DMS79 (cell line): ENCODE results near the gene EPM2A.
"Not testable (repeated sequence)": the region's sequence is repeated elsewhere in the genome, so short reads cannot be mapped to it uniquely, and the experiment has no call there.

Source experiments
- DNase-seq: peaks from one replicate; lab custom pipeline; 2025; lab: John Stamatoyannopoulos, UW

EPM2A gene

DNA sequence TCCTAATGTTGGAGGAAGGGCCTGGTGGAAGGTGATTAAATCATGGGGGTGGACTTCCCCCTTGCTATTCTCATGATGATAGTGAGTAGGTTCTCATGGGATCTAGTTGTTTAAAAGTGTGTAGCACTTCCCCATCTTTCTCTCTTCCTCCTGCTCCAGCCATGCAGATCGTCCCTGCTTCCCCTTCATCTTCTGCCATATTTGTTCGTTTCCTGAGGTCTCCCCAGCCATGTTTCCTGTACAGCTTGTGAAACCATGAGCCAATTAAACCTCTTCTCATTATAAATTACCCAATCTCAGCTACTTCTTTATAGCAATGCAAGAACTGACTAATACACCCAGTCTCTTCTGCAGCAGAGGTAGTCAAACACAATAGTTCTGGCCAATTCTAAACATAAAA is 5.4 kb downstream of the EPM2A start:
- no peak for DNase-seq

DNA sequence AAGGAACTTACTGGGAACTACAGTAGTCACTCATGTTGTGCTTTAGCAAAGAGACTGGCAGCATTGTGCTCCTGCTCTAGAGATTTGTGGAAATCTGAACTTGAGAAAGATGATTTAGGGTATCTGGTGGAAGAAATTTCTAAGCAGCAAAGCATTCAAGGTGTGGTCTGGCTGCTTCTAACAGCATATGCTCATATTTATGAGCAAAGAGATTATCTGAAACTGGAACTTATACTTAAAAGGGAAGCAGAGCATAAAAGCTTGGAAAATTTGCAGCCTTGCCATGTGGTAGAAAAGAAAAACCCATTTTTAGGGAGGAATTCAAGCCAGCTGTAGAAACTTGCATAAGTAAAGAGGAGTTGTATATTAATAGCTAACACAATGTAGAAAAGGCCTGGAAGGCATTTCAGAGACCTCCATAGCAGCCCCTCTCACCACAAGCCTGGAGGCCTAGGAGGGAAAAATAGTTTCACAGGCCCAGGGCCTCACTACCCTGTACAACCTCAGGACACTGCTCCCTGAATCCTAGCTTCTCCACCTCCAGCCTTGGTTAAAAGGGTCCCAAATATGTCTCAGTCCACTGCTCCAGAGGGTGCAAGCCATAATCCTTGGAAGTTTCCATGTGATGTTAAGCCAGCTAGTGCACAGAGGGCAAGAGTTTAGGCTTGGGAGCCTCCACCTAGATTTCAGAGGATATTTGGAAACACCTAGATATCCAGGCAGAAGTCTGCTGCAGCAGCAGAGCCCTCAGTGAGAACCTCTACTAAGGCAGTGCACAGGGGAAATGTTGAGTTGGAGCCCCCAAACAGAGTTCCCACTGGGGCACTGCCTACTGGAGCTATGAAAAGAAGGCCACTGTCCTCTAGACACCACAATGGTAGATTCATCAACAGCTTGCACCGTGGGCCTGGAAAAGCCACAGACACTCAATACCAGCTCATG is 6.6 kb downstream of the EPM2A start:
- DNase-seq = no peak

DNA sequence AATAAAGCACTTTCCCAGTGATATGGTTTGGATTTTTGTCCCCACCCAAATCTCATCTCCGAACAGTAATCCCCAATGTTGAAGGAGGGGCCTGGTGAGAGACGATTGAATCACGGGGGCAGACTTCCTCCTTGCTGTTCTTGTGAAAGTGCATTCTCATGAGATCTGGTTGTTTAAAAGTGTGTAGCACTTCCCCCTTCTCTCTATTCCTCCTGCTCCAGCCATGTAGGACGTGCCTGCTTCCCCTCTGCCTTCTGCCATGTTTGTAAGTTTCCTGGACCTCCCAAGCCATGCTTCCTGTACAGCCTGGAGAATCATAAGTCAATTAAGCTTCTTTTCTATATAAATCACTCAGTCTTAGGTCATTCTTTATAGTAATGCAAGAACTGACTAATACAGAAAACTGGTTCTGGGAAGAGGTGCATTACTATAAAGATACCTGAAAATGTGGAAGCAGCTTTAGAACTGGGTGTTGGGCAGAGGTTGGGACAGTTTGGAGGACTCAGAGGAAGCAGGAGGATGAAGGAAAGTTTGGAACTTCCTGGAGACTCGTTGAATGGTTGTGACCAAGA is 7.4 kb downstream of the EPM2A start:
- no peak for DNase-seq

DNA sequence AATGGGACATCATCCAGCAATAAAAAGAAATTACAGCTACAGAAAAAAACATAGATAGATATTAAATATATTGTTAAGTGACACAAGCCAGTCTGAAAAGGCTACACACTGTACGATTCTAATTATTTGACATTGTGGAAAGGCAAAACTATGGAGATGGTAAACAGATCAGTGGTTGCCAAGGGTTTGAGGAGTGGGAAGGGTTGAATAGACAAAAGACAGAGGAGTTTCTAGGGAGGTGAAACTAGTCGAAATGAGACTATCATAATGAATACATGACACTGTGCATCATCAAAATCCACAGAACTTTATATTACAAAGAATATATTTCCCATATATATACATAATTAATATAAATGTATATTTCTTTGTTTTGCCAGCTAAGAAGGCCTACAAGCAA is 9.8 kb downstream of the EPM2A start:
- no peak for DNase-seq

DNA sequence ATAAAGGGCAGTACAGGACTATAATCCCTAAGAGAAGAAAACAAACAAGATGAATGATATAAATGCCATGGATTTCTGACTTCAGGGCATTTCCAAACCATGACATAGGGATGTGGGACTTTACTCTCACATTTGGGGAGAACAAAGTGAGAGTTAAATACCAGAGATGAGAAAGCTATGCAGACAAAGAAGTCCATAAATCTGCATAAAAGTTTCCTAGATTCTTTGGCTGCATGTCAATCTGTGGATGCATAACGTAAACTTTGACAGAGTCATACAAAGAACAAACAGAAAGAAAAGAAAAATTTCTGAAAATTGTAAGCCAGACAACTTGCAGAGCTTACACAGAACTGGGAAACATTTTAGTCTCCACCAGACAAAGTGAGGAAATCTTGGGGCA is 11.7 kb downstream of the EPM2A start:
- no peak for DNase-seq

DNA sequence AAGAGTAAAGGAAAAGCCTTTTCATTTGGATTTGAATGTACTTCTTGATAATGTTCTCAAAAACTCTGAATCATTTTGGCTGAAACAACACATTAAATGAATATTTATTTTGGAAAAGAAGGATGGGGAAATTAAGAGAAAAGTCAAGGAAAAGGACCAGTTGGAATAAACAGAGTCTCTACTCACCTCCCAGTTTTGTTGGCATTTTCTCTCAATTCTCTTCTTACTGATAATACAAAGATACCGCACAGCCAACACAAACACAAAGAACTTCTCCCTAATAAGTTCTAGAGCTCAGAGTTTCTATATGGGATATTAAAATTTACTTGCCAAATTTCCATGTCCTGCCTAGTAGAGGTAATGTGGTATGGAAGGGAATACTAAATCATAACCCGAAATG is 13.1 kb downstream of the EPM2A start:
- no peak for DNase-seq

DNA sequence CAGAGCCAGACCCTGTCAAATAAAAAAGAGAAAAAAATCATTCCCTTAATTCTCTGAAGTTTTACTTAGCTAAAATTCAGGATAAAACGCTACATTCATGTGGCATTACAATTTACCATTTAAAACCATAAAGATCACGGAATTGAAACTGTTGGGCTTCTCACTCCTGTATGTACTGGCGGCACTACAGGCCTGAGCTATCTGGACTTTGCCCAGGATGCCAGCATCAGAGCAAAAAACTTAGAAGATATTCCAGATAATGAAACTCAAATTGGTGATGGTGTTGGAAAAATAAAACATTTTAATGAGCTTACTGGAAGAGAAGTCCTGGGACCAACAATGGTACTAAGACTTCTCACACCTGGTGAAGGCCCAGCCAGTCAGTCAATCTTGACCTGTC is 14.2 kb downstream of the EPM2A start:
- DNase-seq = no peak

DNA sequence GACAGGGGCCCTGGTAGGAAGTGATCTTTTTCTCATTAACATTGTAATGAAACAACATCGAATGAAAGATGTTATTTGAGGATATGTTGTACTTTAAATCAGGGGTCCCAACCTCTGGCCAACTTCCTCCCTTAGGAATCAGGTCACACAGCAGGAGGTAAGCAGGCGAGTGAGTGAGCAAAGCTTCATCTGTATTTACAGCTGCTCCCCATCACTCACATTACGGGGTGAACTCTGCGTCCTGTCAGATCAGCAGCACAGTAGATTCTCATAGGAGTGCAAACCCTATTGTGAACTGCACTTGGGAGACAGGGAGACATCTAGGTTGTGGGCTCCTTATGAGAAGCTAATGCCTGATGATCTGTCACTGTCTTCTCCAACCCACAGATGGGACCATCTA is 19.9 kb downstream of the EPM2A start:
- no peak for DNase-seq

DNA sequence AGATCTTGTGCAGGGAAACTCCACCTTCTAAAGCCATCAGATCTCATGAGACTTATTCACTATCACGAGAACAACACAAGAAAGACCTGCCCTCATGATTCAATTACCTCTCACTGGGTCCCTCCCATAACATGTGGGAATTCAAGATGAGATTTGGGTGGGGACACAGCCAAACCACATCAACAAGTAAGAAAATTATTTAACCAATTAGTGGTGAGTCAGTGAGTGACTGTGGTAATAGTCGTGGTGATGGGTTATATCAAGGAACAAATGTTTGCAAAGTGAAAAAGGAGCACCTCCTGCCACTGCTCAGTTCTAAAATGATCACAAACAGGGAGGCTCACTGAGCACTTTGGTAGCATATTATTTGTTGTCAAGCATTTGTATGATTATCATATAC is 20.6 kb downstream of the EPM2A start:
- DNase-seq = no peak

DNA sequence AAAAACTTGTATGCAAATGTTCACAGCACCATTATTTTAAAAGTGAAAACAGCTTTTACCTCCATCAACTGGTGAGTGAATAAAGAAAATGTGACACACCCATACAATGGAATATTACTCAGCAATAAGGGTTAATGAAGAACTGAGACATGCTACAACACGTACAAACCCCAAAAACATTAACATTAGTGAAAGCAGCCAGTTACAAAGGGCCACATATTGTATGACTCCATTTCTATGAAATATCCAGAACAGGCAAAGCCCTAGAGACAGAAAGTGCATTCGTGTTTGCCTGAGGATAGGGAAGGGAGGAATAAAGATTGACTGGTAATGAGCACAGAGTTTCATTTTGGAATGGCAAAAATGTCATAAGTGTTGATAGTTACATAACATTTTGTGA is 21.5 kb downstream of the EPM2A start:
- DNase-seq = no peak

DNA sequence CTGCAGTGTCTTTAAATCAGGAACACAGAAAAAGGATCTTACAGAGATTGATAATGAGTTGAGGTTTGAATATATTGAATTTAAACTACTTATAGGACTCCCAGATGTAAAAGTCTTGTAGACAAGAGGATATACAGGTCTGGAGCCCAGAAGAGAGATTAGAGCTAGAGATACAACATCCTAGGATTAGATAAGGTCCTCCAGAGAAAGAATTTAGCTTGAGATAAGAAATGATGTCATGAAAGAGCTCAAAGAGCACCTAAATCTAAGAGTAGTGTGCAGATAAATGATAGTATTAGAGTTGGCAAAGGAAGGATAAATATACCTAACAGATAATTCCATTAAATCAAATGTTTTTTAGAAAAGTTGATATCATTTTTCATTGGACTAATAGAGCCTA is 23.9 kb downstream of the EPM2A start:
- no peak for DNase-seq

DNA sequence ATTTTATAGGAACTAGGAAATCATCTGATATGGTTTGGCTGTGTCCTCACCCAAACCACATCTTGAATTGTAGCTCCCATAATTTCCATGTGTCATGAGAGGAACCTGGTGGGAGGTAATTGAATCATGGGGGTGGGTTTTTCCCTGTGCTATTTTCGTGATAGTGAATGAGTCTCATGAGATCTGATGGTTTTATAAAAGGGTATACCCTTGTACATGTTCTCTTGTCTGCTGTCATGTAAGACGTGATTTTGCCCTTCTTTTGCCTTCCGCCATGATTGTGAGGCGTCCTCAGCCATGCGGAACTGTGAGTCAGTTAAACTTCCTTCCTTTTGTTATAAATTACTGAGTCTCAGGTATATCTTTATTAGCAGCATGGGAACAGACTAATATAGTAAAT is 27.9 kb downstream of the EPM2A start:
- no peak for DNase-seq

DNA sequence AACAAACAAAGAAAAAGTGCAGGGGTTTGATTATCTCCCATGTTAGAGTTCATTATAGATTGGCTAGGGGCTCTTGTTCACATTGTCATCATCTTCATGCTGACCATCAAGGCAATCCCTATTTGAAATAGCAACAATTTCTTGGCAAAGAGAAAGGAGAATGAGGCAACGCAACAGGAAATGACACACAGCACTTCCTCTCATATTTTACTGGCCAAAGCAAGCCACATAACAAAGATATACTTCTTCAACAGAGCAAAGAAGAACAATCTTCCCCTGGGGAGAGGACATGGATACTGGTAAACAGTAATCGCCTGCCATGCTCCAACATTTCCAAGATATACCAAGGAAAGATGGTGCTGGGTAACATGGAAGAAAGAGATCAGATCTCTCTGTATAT is 29.8 kb downstream of the EPM2A start:
- no peak for DNase-seq

DNA sequence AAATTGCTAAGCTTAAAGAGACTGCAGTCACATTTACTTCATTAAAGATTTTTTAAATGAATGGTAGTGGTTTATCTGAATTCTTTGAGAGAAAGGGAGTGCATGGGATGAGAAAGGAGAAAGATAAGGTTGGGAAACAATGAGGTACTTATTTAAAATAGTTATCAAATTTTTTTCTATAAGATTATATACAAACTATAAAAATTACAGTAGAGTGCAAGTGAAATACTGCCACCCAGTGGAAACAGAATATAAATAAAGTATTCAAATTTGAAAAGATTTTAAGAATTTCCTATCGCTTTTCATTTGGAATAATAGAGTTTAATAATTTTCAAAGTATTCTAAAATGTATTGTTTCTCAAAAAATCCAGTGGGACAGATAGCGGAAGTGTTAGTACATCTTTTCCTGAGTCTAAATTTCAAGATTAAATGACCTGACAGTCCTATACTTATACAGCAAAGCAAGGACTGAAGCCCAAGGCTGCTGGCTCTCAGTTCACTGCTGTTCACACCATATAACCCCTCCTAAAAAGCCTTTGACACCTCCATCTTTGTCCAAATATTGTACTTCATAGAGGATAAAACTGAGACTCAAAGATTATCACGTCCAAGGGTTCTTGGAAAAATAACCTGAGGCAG is 31.1 kb downstream of the EPM2A start:
- DNase-seq = no peak

DNA sequence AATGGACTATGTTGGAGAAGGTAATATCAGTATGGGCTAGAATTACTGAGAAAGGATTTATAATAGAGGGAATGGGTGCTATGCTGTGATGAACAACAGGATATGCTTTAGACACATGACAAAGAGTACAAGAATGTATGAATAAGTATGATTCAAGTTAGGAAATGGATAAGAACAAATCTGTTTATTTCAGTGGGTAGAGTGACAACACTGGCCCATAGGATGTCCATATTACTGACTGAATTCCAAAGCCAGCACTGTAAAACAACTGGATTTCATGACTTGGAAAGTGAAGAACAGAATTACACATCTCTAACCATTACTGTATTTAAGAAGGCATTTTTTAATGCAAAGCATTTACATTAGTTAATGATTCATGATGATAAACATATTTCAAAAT is 35.9 kb downstream of the EPM2A start:
- DNase-seq = no peak

DNA sequence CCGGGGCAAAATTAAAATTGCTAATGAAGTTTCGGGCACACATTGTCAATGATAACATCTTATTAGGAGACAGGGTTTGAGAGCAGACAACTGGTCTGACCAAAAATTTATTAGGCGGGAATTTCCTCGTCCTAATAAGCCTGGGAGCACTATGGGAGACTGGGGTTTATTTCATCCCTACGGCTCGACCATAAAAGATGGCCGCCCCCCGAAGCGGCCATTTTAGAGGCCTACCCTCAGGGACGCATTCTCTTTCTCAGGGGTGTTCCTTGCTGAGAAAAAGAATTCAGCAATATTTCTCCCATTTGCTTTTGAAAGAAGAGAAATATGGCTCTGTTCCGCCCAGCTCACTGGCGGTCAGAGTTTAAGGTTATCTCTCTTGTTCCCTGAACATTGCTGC is 37.9 kb downstream of the EPM2A start:
- not testable (repeated sequence) for DNase-seq

DNA sequence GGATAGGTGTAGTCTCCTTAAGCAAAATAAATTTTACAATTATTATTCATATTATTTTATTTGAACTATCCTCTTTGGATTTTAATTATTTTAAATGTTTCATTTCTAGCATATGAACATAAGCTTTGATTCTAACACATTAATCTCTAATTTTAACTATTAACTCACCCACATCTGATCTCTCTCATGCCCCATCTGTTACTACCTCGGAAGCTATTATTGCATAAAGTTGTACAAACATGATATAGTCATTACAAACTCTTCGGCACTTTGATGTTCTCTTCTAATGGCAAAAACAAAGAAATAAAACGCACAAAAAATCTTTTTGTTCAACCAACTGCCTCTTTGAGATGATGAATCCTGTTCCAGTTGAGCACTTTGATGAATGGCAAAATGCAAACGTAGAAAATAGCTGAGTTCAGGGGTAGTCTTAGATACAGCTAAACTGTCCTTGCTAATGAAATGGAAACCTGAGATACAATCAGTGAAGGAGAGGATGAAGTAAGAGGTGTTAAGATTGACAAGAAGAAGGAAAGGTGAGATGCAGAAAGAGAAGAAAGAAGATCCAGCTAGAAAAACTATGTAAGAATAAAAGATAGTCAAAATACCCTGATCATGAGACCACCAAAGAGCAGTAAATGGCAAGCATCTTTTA is 41.1 kb downstream of the EPM2A start:
- DNase-seq = no peak

DNA sequence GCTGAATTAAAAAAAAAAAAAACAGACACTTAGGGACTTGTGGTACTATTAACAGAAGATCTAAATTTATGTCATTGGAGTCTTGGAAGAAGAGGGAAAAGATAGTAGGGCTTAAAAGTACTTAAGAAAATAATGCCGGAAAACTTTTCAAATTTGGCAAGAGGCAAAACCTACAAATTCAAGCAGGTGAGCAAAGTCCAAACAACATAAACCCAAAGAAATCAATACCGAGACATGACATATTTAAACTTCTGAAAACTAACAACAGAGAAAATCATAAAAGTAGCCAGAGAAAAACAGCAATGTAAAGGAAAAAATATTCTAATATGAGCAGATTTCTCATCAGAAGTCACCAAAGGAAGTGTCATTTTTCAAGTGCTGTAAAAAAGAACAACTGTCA is 44.4 kb downstream of the EPM2A start:
- DNase-seq = no peak

DNA sequence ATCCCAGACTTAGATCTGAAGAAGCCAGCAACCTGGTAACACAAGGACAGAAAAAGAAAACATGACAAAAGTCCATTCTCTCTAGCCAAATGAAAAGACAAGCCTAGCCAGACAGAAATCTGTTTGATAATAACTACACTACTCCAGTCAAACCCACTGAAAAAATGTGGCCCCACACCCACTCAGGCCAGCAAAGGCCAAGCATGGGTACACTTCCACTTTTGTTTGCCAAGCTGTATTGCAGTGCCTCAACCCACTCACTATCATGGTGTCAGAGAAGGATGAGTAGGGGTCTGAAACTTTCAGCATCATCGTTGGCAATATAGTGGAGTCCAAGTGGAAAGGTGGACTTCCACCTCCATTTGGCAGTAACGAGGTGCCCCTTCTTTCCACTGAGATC is 45.8 kb downstream of the EPM2A start:
- no peak for DNase-seq

DNA sequence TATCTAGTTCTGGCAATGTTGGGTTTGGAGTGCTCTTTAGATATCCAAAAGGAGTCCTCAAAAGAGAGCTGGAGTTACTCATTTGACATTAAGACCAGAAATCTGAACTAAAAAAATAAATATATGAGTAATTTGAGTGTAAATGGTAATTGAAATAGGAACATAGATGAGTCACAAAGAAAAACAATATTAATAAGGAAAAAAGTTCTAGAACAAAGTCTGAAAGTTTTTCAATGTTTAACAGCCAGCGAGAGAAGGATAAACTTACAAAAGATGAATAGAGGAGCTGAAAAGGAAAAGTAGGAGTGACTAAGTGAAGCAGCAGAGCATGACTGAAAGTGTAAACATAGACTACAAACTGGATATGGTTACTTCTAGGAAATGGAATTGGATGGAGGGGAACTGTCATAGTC is 46.8 kb downstream of the EPM2A start:
- no peak for DNase-seq

DNA sequence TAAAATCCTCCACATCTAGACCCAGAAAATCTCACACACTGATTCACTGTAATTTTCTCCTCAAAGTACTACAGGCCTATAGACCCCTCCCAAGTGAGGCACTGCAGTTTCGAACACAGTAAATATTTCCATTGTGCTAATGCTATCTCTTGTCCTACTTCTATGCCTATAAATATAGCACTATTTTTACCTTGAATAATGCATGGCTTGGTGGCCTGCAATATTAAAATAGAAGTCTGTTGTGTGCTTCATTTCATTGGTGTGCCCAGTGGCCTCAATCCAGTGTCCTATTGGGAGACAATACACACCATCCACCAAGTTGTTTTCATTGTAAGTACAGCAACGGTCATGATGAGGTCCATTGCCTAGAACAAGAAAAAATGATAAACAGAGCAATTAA is 49.4 kb downstream of the EPM2A start:
- DNase-seq = no peak

DNA sequence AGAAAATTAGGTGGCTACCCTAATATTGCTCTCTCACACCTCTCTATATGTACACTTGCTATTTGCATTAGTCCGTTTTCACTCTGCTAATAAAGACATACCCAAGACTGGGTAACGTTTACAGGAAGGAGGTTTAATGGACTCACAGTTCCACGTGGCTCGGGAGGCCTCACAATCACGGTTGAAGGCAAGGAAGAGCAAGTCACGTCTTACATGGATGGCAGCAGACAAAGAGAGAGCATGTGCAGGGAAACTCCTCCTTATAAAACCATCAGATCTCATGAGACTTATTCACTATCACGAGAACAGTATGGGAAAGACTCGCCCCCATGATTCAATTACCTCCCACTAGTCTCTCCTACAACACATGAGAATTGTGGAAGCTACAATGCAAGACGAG is 53.4 kb downstream of the EPM2A start:
- DNase-seq = no peak

DNA sequence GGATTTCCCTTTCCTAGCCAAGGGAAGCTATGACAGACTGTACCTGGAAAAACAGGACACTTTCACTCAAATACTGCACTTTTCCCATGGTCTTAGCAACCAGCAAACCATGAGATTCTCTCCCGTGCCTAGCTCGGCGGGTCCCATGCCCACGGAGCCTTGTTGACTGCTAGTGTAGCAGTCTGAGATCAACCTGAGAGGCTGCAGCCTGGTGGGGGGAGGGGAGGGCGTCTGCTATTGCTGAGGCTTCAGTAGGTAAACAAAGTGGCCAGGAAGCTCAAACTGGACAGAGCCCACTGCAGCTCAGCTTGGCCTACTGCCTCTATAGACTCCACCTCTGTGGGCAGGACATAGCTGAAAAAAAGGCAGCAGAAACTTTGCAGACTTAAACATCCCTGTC is 61.8 kb downstream of the EPM2A start:
- DNase-seq = no peak
